Measurements from ENCODE around the gene DPP6.

DNA sequence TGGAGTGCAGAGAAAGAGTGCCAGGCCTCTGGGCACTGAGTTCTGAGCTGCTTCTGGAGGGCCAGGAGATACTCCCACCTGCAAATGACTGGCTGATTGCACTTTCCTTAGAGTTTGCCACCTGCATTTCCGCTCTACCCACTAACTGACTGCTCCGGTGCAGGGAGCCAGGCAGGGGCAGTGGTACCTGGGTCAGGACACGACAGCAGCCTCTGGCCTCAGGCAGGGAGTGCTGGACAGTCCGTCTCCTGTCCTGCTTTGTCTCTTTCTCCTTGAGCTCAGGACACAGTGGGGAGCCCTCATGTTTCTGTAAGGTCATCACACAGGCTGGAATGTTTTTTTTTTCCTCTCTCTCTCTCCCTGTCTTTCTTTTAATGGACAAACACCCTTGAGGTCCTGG is 252.0 kb downstream of the DPP6 start:
- TF ChIP-seq CTCF (IDR thresholded peaks at IDR 0.05) (no peak), POLR2A (IDR thresholded peaks at IDR 0.05) (no peak)

Measured in transverse colon (tissue), 3 donors.